MM.1S (cell line): ENCODE measurements around the gene ADCK1.

Source experiments
- DNase-seq: peaks from one replicate; pipeline ENCODE4 v3.0.0-alpha.2; 2015
- H2AFZ ChIP-seq: fragments of 300-600 bp; sonication (generic); 2 replicates; pipeline ENCODE4 v1.6.0; 2016; ENCODE audit warnings: antibody characterized with exemption, low read length
- H3F3A ChIP-seq: fragments of 300-600 bp; sonication (generic); 2 replicates; pipeline ENCODE4 v1.6.1; 2016; ENCODE audit warnings: mild to moderate bottlenecking, antibody characterized with exemption, low read length, moderate library complexity, mixed read lengths; ENCODE audit not compliant: insufficient read depth
- H3K27ac ChIP-seq: fragments of 300-600 bp; sonication (generic); 2 replicates; pipeline ENCODE4 v1.5.1; 2016; ENCODE audit warnings: mild to moderate bottlenecking, low read length
- H3K27me3 ChIP-seq: fragments of 300-600 bp; sonication (generic); replicated peaks from 2 replicates; pipeline ENCODE4 v1.6.0; 2016; ENCODE audit warnings: low read length; ENCODE audit not compliant: insufficient read depth
- H3K36me3 ChIP-seq: fragments of 300-600 bp; sonication (generic); replicated peaks from 2 replicates; pipeline ENCODE4 v1.6.1; 2016; ENCODE audit warnings: mild to moderate bottlenecking, low read length, mixed read lengths; ENCODE audit not compliant: insufficient read depth
- H3K4me1 ChIP-seq: fragments of 300-600 bp; sonication (generic); 2 replicates; pipeline ENCODE4 v1.6.1; 2016; ENCODE audit warnings: low read length, mixed read lengths
- H3K4me2 ChIP-seq: fragments of 300-600 bp; sonication (generic); 2 replicates; pipeline ENCODE4 v1.6.0; 2016; ENCODE audit warnings: low read depth, low read length
- H3K4me3 ChIP-seq: fragments of 300-600 bp; sonication (generic); 2 replicates; pipeline ENCODE4 v1.5.1; 2016; ENCODE audit warnings: low read length, mixed read lengths
- H3K79me2 ChIP-seq: fragments of 300-600 bp; sonication (generic); 2 replicates; pipeline ENCODE4 v1.6.1; 2016; ENCODE audit warnings: mixed run types, low read length, mixed read lengths
- H3K9ac ChIP-seq: fragments of 300-600 bp; sonication (generic); 2 replicates; pipeline ENCODE4 v1.6.1; 2016; ENCODE audit warnings: low read length, mixed read lengths
- H3K9me2 ChIP-seq: fragments of 300-600 bp; sonication (generic); replicated peaks from 2 replicates; pipeline ENCODE4 v1.6.1; 2016; ENCODE audit warnings: mild to moderate bottlenecking, low read length, mixed read lengths; ENCODE audit not compliant: insufficient read depth
- H3K9me3 ChIP-seq: fragments of 300-600 bp; sonication (generic); replicated peaks from 2 replicates; pipeline ENCODE4 v1.6.1; 2016; ENCODE audit warnings: mild to moderate bottlenecking, low read length, mixed read lengths; ENCODE audit not compliant: insufficient read depth
- H4K20me1 ChIP-seq: fragments of 300-600 bp; sonication (generic); 2 replicates; pipeline ENCODE4 v1.6.1; 2016; ENCODE audit warnings: mild to moderate bottlenecking, low read length, moderate library complexity, mixed read lengths; ENCODE audit not compliant: insufficient read depth
- CTCF ChIP-seq: fragments of 300-600 bp; sonication (generic); IDR thresholded peaks from 2 replicates; pipeline ENCODE4 v1.5.1; 2016; ENCODE audit warnings: antibody characterized with exemption, low read length, mixed read lengths
- EZH2 ChIP-seq: fragments of 300-600 bp; sonication (generic); optimal IDR thresholded peaks from 2 replicates; pipeline ENCODE3; 2017; ENCODE audit warnings: low read depth, mild to moderate bottlenecking, antibody characterized with exemption, low read length, mixed read lengths
- EZH2phosphoT487 ChIP-seq: fragments of 300-600 bp; sonication (generic); IDR thresholded peaks from 2 replicates; pipeline ENCODE4 v1.6.1; 2018; ENCODE audit warnings: antibody characterized with exemption, low read length

Gene ADCK1

GRCh38 chr14:77760381-77761204, 39.3 kb upstream of the ADCK1 start, which contains the start of gene SNW1:
TSS of gene SNW1 (minus strand) at chr14:77761156. CDS start at chr14:77761127, 29 bp downstream.
- Histone ChIP-seq H4K20me1 (no peaks in the 10 kb centered on the region), H3F3A (no peaks in the 10 kb centered on the region), H3K9me2 (no peaks in the 10 kb centered on the region), H3K4me2 (peak within 1 kb of the TSS; percentile 47), H3K27ac (peak within 1 kb of the TSS; percentile 58), H3K9me3 (no peaks in the 10 kb centered on the region), H3K4me3 (peak within 1 kb of the TSS; percentile 95), H3K79me2 (peaks cover 50% of the 10 kb centered on the region), H3K27me3 (no peaks in the 10 kb centered on the region), H3K36me3 (no peaks in the 10 kb centered on the region), H3K4me1 (no peaks in the 10 kb centered on the region), H3K9ac (peak within 1 kb of the TSS; percentile 92), H2AFZ (peak within 1 kb of the TSS; percentile 93)
- TF ChIP-seq EZH2phosphoT487 (no peak), EZH2 (no peak), CTCF (no peak)
- peak; percentile 86 for DNase-seq

DNA sequence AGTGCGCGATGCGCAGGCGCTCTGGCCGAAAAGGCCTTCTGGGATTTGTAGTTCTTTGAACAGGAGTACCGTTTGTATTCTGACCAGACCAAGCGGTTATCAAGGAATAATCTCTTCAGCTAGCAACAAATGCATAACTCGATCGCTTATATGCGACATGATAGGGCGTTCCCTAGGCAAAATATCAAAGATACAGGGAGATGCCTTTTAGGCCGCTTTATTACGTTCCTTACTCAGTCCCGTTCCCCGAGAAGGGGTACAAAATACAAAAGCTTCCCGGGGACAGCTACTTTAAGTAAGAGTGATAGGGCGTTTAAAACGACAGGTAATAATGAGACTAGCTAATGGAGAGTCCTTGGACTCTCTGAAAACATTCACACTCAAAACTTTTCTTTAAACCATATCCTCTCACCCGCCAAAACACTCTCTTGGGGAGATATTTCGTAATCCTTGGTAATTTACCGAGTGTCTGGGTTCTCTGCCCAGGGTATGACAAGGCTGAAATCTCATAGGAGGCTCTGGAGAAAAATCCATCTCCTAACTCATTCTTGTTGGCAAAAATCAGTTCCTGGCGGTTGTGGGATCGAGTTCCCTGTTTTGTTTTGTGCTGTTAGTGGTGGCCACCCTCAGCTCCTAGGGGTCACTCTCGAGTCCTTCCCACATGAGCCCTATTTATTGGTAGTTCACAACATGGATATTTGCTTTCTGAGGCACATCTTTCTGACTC, 38.5 kb upstream of the ADCK1 start:
- Histone ChIP-seq H2AFZ (peak overlapping the region; percentile 93), H4K20me1 (no peaks in the 10 kb centered on the region), H3K9me3 (no peaks in the 10 kb centered on the region), H3K4me1 (no peaks in the 10 kb centered on the region), H3K27ac (no peak overlapping the region), H3K4me2 (peak overlapping the region; percentile 47), H3K9me2 (no peaks in the 10 kb centered on the region), H3K36me3 (no peaks in the 10 kb centered on the region), H3K4me3 (peak overlapping the region; percentile 95), H3K79me2 (peaks cover 45% of the 10 kb centered on the region), H3K27me3 (no peaks in the 10 kb centered on the region), H3F3A (no peaks in the 10 kb centered on the region), H3K9ac (peak overlapping the region; percentile 92; the same call in 1 of the 2 replicates)
- no peak for DNase-seq
- peak; percentile 30 for TF ChIP-seq CTCF
- no peak for TF ChIP-seq EZH2
- no peak for TF ChIP-seq EZH2phosphoT487

GRCh38 chr14:77763316-77763715, 36.6 kb upstream of the ADCK1 start:
- H3K27me3 ChIP-seq: no peaks in the 10 kb centered on the region
- 0 out of 2 replicates have a peak, but pooled peaks cover 3% of the 10 kb centered on the region for H3K4me1 ChIP-seq
- no peak overlapping the region for H3K27ac ChIP-seq
- no peak overlapping the region for H3K4me2 ChIP-seq
- H2AFZ ChIP-seq: no peak overlapping the region
- H3K9me3 ChIP-seq: no peaks in the 10 kb centered on the region
- H3F3A ChIP-seq: no peaks in the 10 kb centered on the region
- peaks cover 26% of the 10 kb centered on the region for H3K79me2 ChIP-seq
- H3K9ac ChIP-seq: no peak overlapping the region
- no peak for DNase-seq
- H4K20me1 ChIP-seq: no peaks in the 10 kb centered on the region
- H3K9me2 ChIP-seq: no peaks in the 10 kb centered on the region
- H3K36me3 ChIP-seq: no peaks in the 10 kb centered on the region
- no peak for TF ChIP-seq EZH2phosphoT487
- no peak overlapping the region for H3K4me3 ChIP-seq
